NB4 (cell line): ENCODE results near the gene CTNND2.

Source experiments
- MYC ChIP-seq: IDR thresholded peaks from 2 replicates; pipeline ENCODE4 v1.6.1; 2011; ENCODE audit warnings: low read depth, low read length
- POLR2A ChIP-seq: IDR thresholded peaks from 2 replicates; pipeline ENCODE4 v1.6.1; 2011; ENCODE audit warnings: mild to moderate bottlenecking; ENCODE audit not compliant: insufficient read length; ENCODE audit errors: extremely low read depth
- TF ChIP-seq, protein P1 (sequence below): IDR thresholded peaks from one replicate; pipeline ENCODE4 v1.5.1; 2012; ENCODE audit warnings: low read depth, low read length
- TF ChIP-seq, protein P2 (sequence below): IDR thresholded peaks from 2 replicates; pipeline ENCODE4 v1.6.1; 2011; ENCODE audit warnings: low read depth, low read length

GRCh38 chr5:10990634-10991033 is 913.6 kb downstream of the CTNND2 start:
- TF ChIP-seq, protein P1, sequence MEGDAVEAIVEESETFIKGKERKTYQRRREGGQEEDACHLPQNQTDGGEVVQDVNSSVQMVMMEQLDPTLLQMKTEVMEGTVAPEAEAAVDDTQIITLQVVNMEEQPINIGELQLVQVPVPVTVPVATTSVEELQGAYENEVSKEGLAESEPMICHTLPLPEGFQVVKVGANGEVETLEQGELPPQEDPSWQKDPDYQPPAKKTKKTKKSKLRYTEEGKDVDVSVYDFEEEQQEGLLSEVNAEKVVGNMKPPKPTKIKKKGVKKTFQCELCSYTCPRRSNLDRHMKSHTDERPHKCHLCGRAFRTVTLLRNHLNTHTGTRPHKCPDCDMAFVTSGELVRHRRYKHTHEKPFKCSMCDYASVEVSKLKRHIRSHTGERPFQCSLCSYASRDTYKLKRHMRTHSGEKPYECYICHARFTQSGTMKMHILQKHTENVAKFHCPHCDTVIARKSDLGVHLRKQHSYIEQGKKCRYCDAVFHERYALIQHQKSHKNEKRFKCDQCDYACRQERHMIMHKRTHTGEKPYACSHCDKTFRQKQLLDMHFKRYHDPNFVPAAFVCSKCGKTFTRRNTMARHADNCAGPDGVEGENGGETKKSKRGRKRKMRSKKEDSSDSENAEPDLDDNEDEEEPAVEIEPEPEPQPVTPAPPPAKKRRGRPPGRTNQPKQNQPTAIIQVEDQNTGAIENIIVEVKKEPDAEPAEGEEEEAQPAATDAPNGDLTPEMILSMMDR, result no peak
- TF ChIP-seq POLR2A (no peak), MYC (no peak)
- TF ChIP-seq, protein P2, sequence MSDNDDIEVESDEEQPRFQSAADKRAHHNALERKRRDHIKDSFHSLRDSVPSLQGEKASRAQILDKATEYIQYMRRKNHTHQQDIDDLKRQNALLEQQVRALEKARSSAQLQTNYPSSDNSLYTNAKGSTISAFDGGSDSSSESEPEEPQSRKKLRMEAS, result no peak
